DMS 273 (cell line): ENCODE measurements around the gene GPM6B.
"Not testable (repeated sequence)": the region's sequence is repeated elsewhere in the genome, so short reads cannot be mapped to it uniquely, and the experiment has no call there.

Experiments used
- DNase-seq: peaks from one replicate; lab custom pipeline; 2025; ENCODE audit not compliant: unreplicated experiment; lab: John Stamatoyannopoulos, UW

Gene GPM6B

GRCh38 chrX:13732246-13733067 lies 84.4 kb downstream of the GPM6B start:
- no peak for DNase-seq

DNA sequence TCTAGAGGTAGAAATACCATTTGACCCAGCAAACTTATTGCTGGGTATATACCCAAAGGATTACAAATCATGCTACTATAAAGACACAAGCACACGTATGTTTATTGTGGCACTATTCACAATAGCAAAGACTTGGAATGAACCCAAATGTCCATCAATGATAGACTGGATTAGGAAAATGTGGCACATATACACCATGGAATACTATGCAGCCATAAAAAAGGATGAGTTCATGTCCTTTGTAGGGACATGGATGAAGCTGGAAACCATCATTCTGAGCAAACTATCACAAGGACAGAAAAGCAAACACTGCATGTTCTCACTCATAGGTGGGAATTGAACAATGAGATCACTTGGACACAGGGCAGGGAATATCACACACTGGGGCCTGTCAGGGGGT lies 86.4 kb downstream of the GPM6B start:
- not testable (repeated sequence) for DNase-seq

DNA sequence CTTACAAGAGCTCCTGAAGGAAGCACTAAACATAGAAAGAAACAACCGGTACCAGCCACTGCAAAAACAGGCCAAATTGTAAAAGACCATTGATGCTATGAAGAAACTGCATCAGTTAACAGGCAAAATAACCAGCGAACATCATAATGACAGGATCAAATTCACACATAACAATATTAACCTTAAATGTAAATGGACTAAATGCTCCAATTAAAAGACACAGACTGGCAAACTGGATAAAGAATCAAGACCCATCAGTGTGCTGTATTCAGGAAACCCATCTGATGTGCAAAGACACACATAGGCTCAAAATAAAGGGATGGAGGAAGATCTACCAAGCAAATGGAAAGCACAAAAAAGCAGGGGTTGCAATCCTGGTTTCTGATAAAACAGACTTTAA lies 90.3 kb downstream of the GPM6B start:
- not testable (repeated sequence) for DNase-seq

GRCh38 chrX:13724878-13725277 lies 92.0 kb downstream of the GPM6B start:
- DNase-seq = not testable (repeated sequence)

DNA sequence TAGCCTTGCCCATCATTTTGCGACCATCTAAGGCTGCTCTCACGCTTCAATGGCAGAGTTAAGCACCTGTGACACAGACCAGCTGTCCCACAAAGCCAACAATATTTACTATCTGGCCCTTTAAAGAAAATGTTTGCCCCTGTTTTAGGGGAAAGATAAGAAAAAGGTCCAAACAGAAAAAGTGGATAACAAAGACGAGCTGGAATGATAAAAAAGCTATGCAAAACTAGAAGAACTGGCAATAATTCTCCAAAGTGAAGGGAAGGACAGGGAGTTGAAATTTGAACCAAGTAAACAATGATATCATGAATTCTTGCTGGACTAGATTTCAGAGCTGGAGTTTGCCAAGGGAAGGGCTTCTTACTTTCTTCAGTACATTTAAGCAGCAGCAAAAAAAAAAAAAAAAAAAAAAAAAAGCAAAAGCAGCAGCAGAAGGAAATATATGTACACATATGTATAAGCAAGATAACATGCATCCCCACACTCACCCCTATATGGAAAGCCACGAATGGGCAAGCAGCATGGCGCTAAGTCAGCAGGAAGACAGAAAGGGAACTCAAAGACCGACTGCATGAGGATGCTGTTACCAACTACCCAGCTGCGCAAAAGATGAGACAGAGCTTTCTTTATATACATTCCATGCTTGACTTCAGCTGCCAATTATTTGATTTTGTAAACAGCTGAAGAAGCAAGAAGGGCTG lies 94.9 kb downstream of the GPM6B start:
- DNase-seq = peak; percentile 43

GRCh38 chrX:13721371-13721770 lies 95.5 kb downstream of the GPM6B start:
- DNase-seq = peak; percentile 48
